NCI-H510A treated with DMSO at 0.1 percent for 48 hours (cell line): ENCODE data around the gene RNF41.

Experiments used
- DNase-seq: peaks from one replicate; lab custom pipeline; 2025; lab: John Stamatoyannopoulos, UW

The RNF41 gene

DNA sequence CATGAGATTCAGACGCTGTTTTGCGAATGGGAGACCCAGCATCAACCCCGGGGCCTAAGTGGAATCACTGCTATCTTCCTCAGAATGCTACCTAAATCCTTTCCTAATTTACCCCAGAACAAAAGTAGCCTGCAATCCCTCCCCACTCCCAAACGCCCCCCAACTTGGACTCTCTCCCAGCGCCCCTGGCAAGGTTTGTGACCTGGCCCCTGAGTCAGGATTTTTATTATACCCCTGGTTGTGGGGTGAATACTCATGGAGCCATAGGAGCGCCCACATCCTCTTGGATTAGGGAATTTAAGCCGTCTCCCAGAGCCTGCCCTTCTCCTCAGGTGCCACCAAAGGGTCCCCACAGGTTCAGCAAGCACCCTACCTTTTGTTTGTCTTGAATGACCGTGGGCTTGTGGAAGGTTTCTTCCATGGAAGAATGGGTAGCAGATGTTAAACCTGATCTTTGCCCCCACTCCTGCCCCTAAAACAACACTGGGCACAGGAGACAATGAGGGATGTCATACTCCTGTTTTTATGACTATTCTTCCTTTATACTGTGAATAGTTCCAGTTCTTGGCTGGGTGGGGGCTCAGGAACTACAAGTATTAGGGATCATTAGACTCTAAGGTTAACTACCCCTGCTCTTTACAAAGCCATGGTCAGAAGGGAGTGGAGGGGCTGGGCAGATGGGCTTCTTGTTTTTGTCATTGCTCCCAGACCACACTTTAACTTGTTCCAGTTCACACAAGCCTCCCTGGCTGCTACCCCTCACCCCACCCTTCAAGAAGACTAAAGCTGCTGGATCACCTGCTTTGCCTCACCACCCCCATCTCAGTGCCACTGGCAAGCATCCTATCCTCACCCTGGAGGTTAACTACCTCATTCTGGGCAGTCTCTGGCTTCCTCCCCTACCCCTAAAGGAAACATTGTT lies 68.7 kb downstream of the RNF41 start:
- peak; percentile 63 for DNase-seq
